Head of caudate nucleus (tissue), 42 donors: ENCODE data around the gene SCARB1.

Source experiments
- DNase-seq, 42 donors: peaks; one replicate each; pipeline versions ENCODE4 v3.0.0 to v3.0.0-alpha.2; 2020 to 2021; ENCODE audit warnings: mixed read lengths in 7 of 42
- intact Hi-C: fragments of 100-400 bp; cut with DNase I; formaldehyde crosslinking; loops from one replicate; pipeline ENCODE4 v1.15.0; 2022

The SCARB1 gene

GRCh38 chr12:124829708-124830304 is 33.9 kb downstream of the SCARB1 start:
- DNase-seq: no peak
- intact Hi-C loops: no loop called here

- intact Hi-C loops: no loop called here
- peak in 25 of 42 donors; percentile 28 to 87 (median 58) for DNase-seq
These were observed 34.5 kb downstream of the SCARB1 start for GRCh38 chr12:124829008-124829707.

- DNase-seq: no peak
- intact Hi-C loops: no loop called here
These were observed 35.2 kb downstream of the SCARB1 start for GRCh38 chr12:124828264-124829007.

GRCh38 chr12:124827588-124828184 is 36.0 kb downstream of the SCARB1 start:
- intact Hi-C loops: no loop called here
- DNase-seq: no peak

- no peak for DNase-seq
- intact Hi-C loops: no loop called here
These were observed 39.5 kb downstream of the SCARB1 start for GRCh38 chr12:124824195-124824594.

- intact Hi-C loops: no loop called here
- no peak for DNase-seq
These were observed 40.2 kb downstream of the SCARB1 start for GRCh38 chr12:124823272-124823970.

- DNase-seq: no peak
- intact Hi-C loops: no loop called here
These were observed 41.4 kb downstream of the SCARB1 start for GRCh38 chr12:124822218-124822617.

GRCh38 chr12:124821252-124822200 is 42.1 kb downstream of the SCARB1 start:
- DNase-seq: no peak
- intact Hi-C loops: no loop called here

GRCh38 chr12:124820199-124820598 is 43.5 kb downstream of the SCARB1 start:
- intact Hi-C loops: no loop called here
- no peak for DNase-seq

- intact Hi-C loops: no loop called here
- DNase-seq: no peak
These were observed 44.1 kb downstream of the SCARB1 start for GRCh38 chr12:124819525-124819924.

- intact Hi-C loops: no loop called here
- DNase-seq: no peak
These were observed 44.6 kb downstream of the SCARB1 start for GRCh38 chr12:124819080-124819479.

- intact Hi-C loops: no loop called here
These were observed 46.3 kb downstream of the SCARB1 start for GRCh38 chr12:124817076-124818000.

GRCh38 chr12:124816295-124816854 is 47.3 kb downstream of the SCARB1 start:
- peak in 38 of 42 donors; percentile 36 to 84 (median 68) for DNase-seq
- intact Hi-C loops: no loop called here

More at GRCh38 chr12:124817076-124818000, 46.3 kb downstream of the SCARB1 start:
- no peak for DNase-seq

GRCh38 chr12:124814741-124815613 is 48.7 kb downstream of the SCARB1 start:
- intact Hi-C loops: no loop called here

GRCh38 chr12:124813782-124814181 is 49.9 kb downstream of the SCARB1 start:
- intact Hi-C loops: no loop called here

More at GRCh38 chr12:124814741-124815613, 48.7 kb downstream of the SCARB1 start:
- DNase-seq: peak in 10 of 42 donors; percentile 9 to 68 (median 34)

GRCh38 chr12:124812979-124813378 is 50.7 kb downstream of the SCARB1 start:
- no peak for DNase-seq
- intact Hi-C loops: no loop called here

More at GRCh38 chr12:124813782-124814181, 49.9 kb downstream of the SCARB1 start:
- DNase-seq: no peak
